ENCODE measurements around the gene GEN1.
A peak's percentile ranks its signal among the peaks of the same experiment; 100 is the strongest.

GEN1 gene

GRCh38 chr2:17752892-17753802, 791 bp upstream of the GEN1 start:
- peak in 1 of 2 donors; percentile 8 for DNase-seq (ENCODE audit: low read depth in 2 of 2)

- DNase-seq (ENCODE audit: low read depth in 2 of 2), result no peak
Measured at GRCh38 chr2:17754773-17755425, 961 bp downstream of the GEN1 start.

- no peak for DNase-seq (ENCODE audit: low read depth in 2 of 2)
Measured at GRCh38 chr2:17756668-17757067, 2.7 kb downstream of the GEN1 start.

GRCh38 chr2:17757321-17757720, 3.4 kb downstream of the GEN1 start:
- no peak for DNase-seq (ENCODE audit: low read depth in 2 of 2)

GRCh38 chr2:17758118-17758517, 4.2 kb downstream of the GEN1 start:
- DNase-seq (ENCODE audit: low read depth in 2 of 2), result no peak

- DNase-seq (ENCODE audit: low read depth in 2 of 2), result no peak
Measured at GRCh38 chr2:17759805-17760204, 5.9 kb downstream of the GEN1 start.

- no peak for DNase-seq (ENCODE audit: low read depth in 2 of 2)
Measured at GRCh38 chr2:17762451-17762850, 8.5 kb downstream of the GEN1 start.

GRCh38 chr2:17763641-17764333, 9.8 kb downstream of the GEN1 start:
- no peak for DNase-seq (ENCODE audit: low read depth in 2 of 2)

- no peak for DNase-seq (ENCODE audit: low read depth in 2 of 2)
Measured at GRCh38 chr2:17765398-17765797, 11.5 kb downstream of the GEN1 start.

GRCh38 chr2:17768894-17769293, 15.0 kb downstream of the GEN1 start:
- DNase-seq (ENCODE audit: low read depth in 2 of 2), result no peak

GRCh38 chr2:17771956-17772355, 18.0 kb downstream of the GEN1 start:
- DNase-seq (ENCODE audit: low read depth in 2 of 2), result no peak

GRCh38 chr2:17772532-17772931, 18.6 kb downstream of the GEN1 start:
- no peak for DNase-seq (ENCODE audit: low read depth in 2 of 2)

GRCh38 chr2:17780546-17780945, 26.6 kb downstream of the GEN1 start:
- DNase-seq (ENCODE audit: low read depth in 2 of 2), result no peak

GRCh38 chr2:17781482-17781881, 27.5 kb downstream of the GEN1 start:
- no peak for DNase-seq (ENCODE audit: low read depth in 2 of 2)

- DNase-seq (ENCODE audit: low read depth in 2 of 2), result no peak
Measured at GRCh38 chr2:17786727-17787126, 32.8 kb downstream of the GEN1 start.

GRCh38 chr2:17788773-17789172, 34.8 kb downstream of the GEN1 start:
- no peak for DNase-seq (ENCODE audit: low read depth in 2 of 2)

- no peak for DNase-seq (ENCODE audit: low read depth in 2 of 2)
Measured at GRCh38 chr2:17790536-17790935, 36.6 kb downstream of the GEN1 start.

- DNase-seq (ENCODE audit: low read depth in 2 of 2), result no peak
Measured at GRCh38 chr2:17791121-17791816, 37.3 kb downstream of the GEN1 start.

GRCh38 chr2:17791817-17792130, 37.8 kb downstream of the GEN1 start:
- DNase-seq (ENCODE audit: low read depth in 2 of 2), result no peak

- no peak for DNase-seq (ENCODE audit: low read depth in 2 of 2)
Measured at GRCh38 chr2:17792515-17792914, 38.6 kb downstream of the GEN1 start.

GRCh38 chr2:17793296-17793695, 39.4 kb downstream of the GEN1 start:
- DNase-seq (ENCODE audit: low read depth in 2 of 2), result no peak

- no peak for DNase-seq (ENCODE audit: low read depth in 2 of 2)
Measured at GRCh38 chr2:17793803-17794354, 39.9 kb downstream of the GEN1 start.

All from stimulated activated CD4-positive, alpha-beta T cell treated with anti-CD3 and anti-CD28 coated beads, Interleukin-1b, Interleukin-23, amount 100 ng/mL, for 1 hour (primary cell).